Measurements from ENCODE around the gene PAGE5.

PAGE5 gene

GRCh38 chrX:55220119-55220794 lies at the start of gene PAGE5:
Gene PAGE5, plus strand, starts transcription at chrX:55220346. Its CDS starts 1,037 bp downstream, at chrX:55221383.
- no peaks in the 10 kb centered on the region for H3K9me3 ChIP-seq (ENCODE audit: low read depth, low read length)
- H3K27ac ChIP-seq = no peak within 1 kb of the TSS
- H3K36me3 ChIP-seq (ENCODE audit: insufficient read depth, low read length) = no peaks in the 10 kb centered on the region
- no peak within 1 kb of the TSS for H3K9ac ChIP-seq (ENCODE audit: insufficient read length)
- TF ChIP-seq POLR2AphosphoS5 (IDR thresholded peaks at IDR 0.05; ENCODE audit: borderline replicate concordance, low read depth, low read length) = no peak
- TF ChIP-seq EZH2 (IDR thresholded peaks at IDR 0.05) = no peak
- no peak for TF ChIP-seq FOXP2 (optimal IDR thresholded peaks at IDR 0.05; ENCODE audit: control extremely low read depth, extremely low read length, insufficient read depth)
- H3K4me3 ChIP-seq = no peak within 1 kb of the TSS
- DNase-seq (ENCODE audit: low read depth, low spot score) = no peak

- TF ChIP-seq EZH2 (IDR thresholded peaks at IDR 0.05) (no peak), FOXP2 (optimal IDR thresholded peaks at IDR 0.05; ENCODE audit: control extremely low read depth, extremely low read length, insufficient read depth) (no peak), POLR2AphosphoS5 (IDR thresholded peaks at IDR 0.05; ENCODE audit: borderline replicate concordance, low read depth, low read length) (no peak)
- Histone ChIP-seq H3K9me3 (ENCODE audit: low read depth, low read length) (no peaks in the 10 kb centered on the region), H3K36me3 (ENCODE audit: insufficient read depth, low read length) (no peaks in the 10 kb centered on the region), H3K9ac (ENCODE audit: insufficient read length) (no peak overlapping the region), H3K4me3 (no peak overlapping the region), H3K27ac (no peak overlapping the region)
- no peak for DNase-seq (ENCODE audit: low read depth, low spot score)
Measured at GRCh38 chrX:55187281-55187680, 32.9 kb upstream of the PAGE5 start.

- no peak overlapping the region for H3K27ac ChIP-seq
- H3K9me3 ChIP-seq (ENCODE audit: low read depth, low read length) = no peaks in the 10 kb centered on the region
- no peak for DNase-seq (ENCODE audit: low read depth, low spot score)
- H3K9ac ChIP-seq (ENCODE audit: insufficient read length) = no peak overlapping the region
- H3K36me3 ChIP-seq (ENCODE audit: insufficient read depth, low read length) = no peaks in the 10 kb centered on the region
- TF ChIP-seq FOXP2 (optimal IDR thresholded peaks at IDR 0.05; ENCODE audit: control extremely low read depth, extremely low read length, insufficient read depth) (no peak), POLR2AphosphoS5 (IDR thresholded peaks at IDR 0.05; ENCODE audit: borderline replicate concordance, low read depth, low read length) (no peak)
- H3K4me3 ChIP-seq = no peak overlapping the region
Measured at GRCh38 chrX:55196688-55197087, 23.5 kb upstream of the PAGE5 start.

- DNase-seq (ENCODE audit: low read depth, low spot score) = no peak
- no peaks in the 10 kb centered on the region for H3K9me3 ChIP-seq (ENCODE audit: low read depth, low read length)
- H3K9ac ChIP-seq (ENCODE audit: insufficient read length) = no peak overlapping the region
- no peak overlapping the region for H3K4me3 ChIP-seq
- H3K36me3 ChIP-seq (ENCODE audit: insufficient read depth, low read length) = no peaks in the 10 kb centered on the region
- TF ChIP-seq FOXP2 (optimal IDR thresholded peaks at IDR 0.05; ENCODE audit: control extremely low read depth, extremely low read length, insufficient read depth) = no peak
- TF ChIP-seq POLR2AphosphoS5 (IDR thresholded peaks at IDR 0.05; ENCODE audit: borderline replicate concordance, low read depth, low read length) = no peak
- H3K27ac ChIP-seq = no peak overlapping the region
Measured at GRCh38 chrX:55201930-55202579, 18.1 kb upstream of the PAGE5 start.

GRCh38 chrX:55206162-55206941 lies 13.8 kb upstream of the PAGE5 start:
- no peak for DNase-seq (ENCODE audit: low read depth, low spot score)
- Histone ChIP-seq H3K4me3 (no peak overlapping the region), H3K27ac (no peak overlapping the region), H3K36me3 (ENCODE audit: insufficient read depth, low read length) (no peaks in the 10 kb centered on the region), H3K9me3 (ENCODE audit: low read depth, low read length) (no peaks in the 10 kb centered on the region), H3K9ac (ENCODE audit: insufficient read length) (no peak overlapping the region)
- TF ChIP-seq POLR2AphosphoS5 (IDR thresholded peaks at IDR 0.05; ENCODE audit: borderline replicate concordance, low read depth, low read length) = no peak
- TF ChIP-seq FOXP2 (optimal IDR thresholded peaks at IDR 0.05; ENCODE audit: control extremely low read depth, extremely low read length, insufficient read depth) = no peak
- no peak for TF ChIP-seq EZH2 (IDR thresholded peaks at IDR 0.05)

- H3K27ac ChIP-seq = no peak overlapping the region
- H3K4me3 ChIP-seq = no peak overlapping the region
- TF ChIP-seq EZH2 (IDR thresholded peaks at IDR 0.05) (no peak), POLR2AphosphoS5 (IDR thresholded peaks at IDR 0.05; ENCODE audit: borderline replicate concordance, low read depth, low read length) (no peak), FOXP2 (optimal IDR thresholded peaks at IDR 0.05; ENCODE audit: control extremely low read depth, extremely low read length, insufficient read depth) (no peak)
- no peaks in the 10 kb centered on the region for H3K36me3 ChIP-seq (ENCODE audit: insufficient read depth, low read length)
- H3K9me3 ChIP-seq (ENCODE audit: low read depth, low read length) = no peaks in the 10 kb centered on the region
- no peak overlapping the region for H3K9ac ChIP-seq (ENCODE audit: insufficient read length)
- DNase-seq (ENCODE audit: low read depth, low spot score) = no peak
Measured at GRCh38 chrX:55210931-55211677, 9.0 kb upstream of the PAGE5 start.

GRCh38 chrX:55213381-55213780 lies 6.8 kb upstream of the PAGE5 start:
- no peak for DNase-seq (ENCODE audit: low read depth, low spot score)
- H3K4me3 ChIP-seq = no peak overlapping the region
- TF ChIP-seq EZH2 (IDR thresholded peaks at IDR 0.05) (no peak), POLR2AphosphoS5 (IDR thresholded peaks at IDR 0.05; ENCODE audit: borderline replicate concordance, low read depth, low read length) (no peak), FOXP2 (optimal IDR thresholded peaks at IDR 0.05; ENCODE audit: control extremely low read depth, extremely low read length, insufficient read depth) (no peak)
- no peak overlapping the region for H3K27ac ChIP-seq
- H3K9me3 ChIP-seq (ENCODE audit: low read depth, low read length) = no peaks in the 10 kb centered on the region
- no peaks in the 10 kb centered on the region for H3K36me3 ChIP-seq (ENCODE audit: insufficient read depth, low read length)
- H3K9ac ChIP-seq (ENCODE audit: insufficient read length) = no peak overlapping the region

All from SK-N-MC (cell line).